HFF-Myc (cell line): ENCODE measurements around the gene RADIL.

Experiments
- DNase-seq: peaks from one replicate; pipeline ENCODE4 v3.0.0-alpha.2; 2011; ENCODE audit warnings: low read depth; ENCODE audit errors: extremely low read depth
- H3K4me3 ChIP-seq: replicated peaks from 2 replicates; pipeline ENCODE4 v1.5.1; 2011; ENCODE audit warnings: low read depth, mild to moderate bottlenecking, control low read depth, low read length
- CTCF ChIP-seq: IDR thresholded peaks from 2 replicates; pipeline ENCODE4 v1.5.1; 2012; ENCODE audit warnings: mild to moderate bottlenecking, low read depth, low read length, control low read depth; ENCODE audit errors: missing control alignments

Gene RADIL

GRCh38 chr7:4841007-4841784 lies 42.3 kb downstream of the RADIL start:
- TF ChIP-seq CTCF = no peak
- DNase-seq = no peak

GRCh38 chr7:4840079-4840501 lies 43.4 kb downstream of the RADIL start:
- H3K4me3 ChIP-seq = no peak overlapping the region
- TF ChIP-seq CTCF = no peak
- DNase-seq = no peak

More at GRCh38 chr7:4841007-4841784, 42.3 kb downstream of the RADIL start:
- H3K4me3 ChIP-seq = no peak overlapping the region

- TF ChIP-seq CTCF = no peak
- H3K4me3 ChIP-seq = no peak overlapping the region
- no peak for DNase-seq
Measured at GRCh38 chr7:4838626-4839334, 44.7 kb downstream of the RADIL start.

GRCh38 chr7:4837803-4838625 lies 45.5 kb downstream of the RADIL start:
- no peak for DNase-seq
- no peak overlapping the region for H3K4me3 ChIP-seq
- TF ChIP-seq CTCF = no peak

GRCh38 chr7:4837041-4837802 lies 46.3 kb downstream of the RADIL start:
- DNase-seq = no peak
- no peak for TF ChIP-seq CTCF
- no peak overlapping the region for H3K4me3 ChIP-seq

GRCh38 chr7:4836206-4836661 lies 47.3 kb downstream of the RADIL start:
- DNase-seq = no peak
- TF ChIP-seq CTCF = no peak
- no peak overlapping the region for H3K4me3 ChIP-seq
